Esophagus muscularis mucosa (tissue), 4 donors: ENCODE data around the gene PPM1D. TPM values are rescaled to one million over a fixed set of nuclear protein-coding genes. Genes with fewer than 3 reads are reported as not detected.
A peak's percentile ranks its signal among the peaks of the same experiment; 100 is the strongest.
"Not testable (repeated sequence)": the region's sequence is repeated elsewhere in the genome, so short reads cannot be mapped to it uniquely, and the experiment has no call there.

Experiments
- DNase-seq: peaks from one replicate; pipeline ENCODE4 v3.0.0-alpha.2; 2017; ENCODE audit errors: extremely low spot score
- H3K27ac ChIP-seq, 4 donors: fragments of 200-600 bp; sonication (generic); replicated peaks in 1 of 4; 1 replicate in 3 of 4; 2 replicates in 1 of 4; pipeline ENCODE4 v1.5.1; 2016 to 2019; ENCODE audit warnings: mild to moderate bottlenecking in 1 of 4
- H3K27me3 ChIP-seq, 4 donors: fragments of 200-600 bp; sonication (generic); one replicate each; pipeline versions ENCODE4 v1.5.1 to v1.6.0; 2016 to 2019
- H3K36me3 ChIP-seq, 4 donors: fragments of 200-600 bp; sonication (generic); one replicate each; pipeline ENCODE4 v1.5.1; 2016 to 2019
- H3K4me1 ChIP-seq, 4 donors: fragments of 200-600 bp; sonication (generic); one replicate each; pipeline ENCODE4 v1.5.1; 2016 to 2019
- H3K4me3 ChIP-seq, 4 donors: fragments of 200-600 bp; sonication (generic); 1 replicate in 2 of 4; 2 replicates in 2 of 4; pipeline ENCODE4 v1.5.1; 2016 to 2019; ENCODE audit warnings: mild to moderate bottlenecking in 4 of 4, moderate library complexity in 1 of 4
- H3K9me3 ChIP-seq, 4 donors: fragments of 200-600 bp; sonication (generic); 1 replicate in 3 of 4; 2 replicates in 1 of 4; pipeline ENCODE4 v1.5.1; 2016 to 2019
- CTCF ChIP-seq, 3 experiments: fragments of 200-600 bp in 2 of 3; fragments of 450-650 bp in 1 of 3; sonication (generic) in 2 of 3; IDR thresholded peaks; one replicate each; pipeline ENCODE4 v1.5.1; 2017 to 2019; ENCODE audit warnings: antibody characterized with exemption in 3 of 3, mild to moderate bottlenecking in 2 of 3, moderate library complexity in 1 of 3
- EP300 ChIP-seq: sonication (generic); formaldehyde crosslinking; IDR thresholded peaks from one replicate; pipeline ENCODE4 v1.6.1; 2017; ENCODE audit warnings: antibody characterized with exemption
- POLR2A ChIP-seq: fragments of 450-650 bp; IDR thresholded peaks from one replicate; pipeline ENCODE4 v1.6.1; 2017; ENCODE audit warnings: antibody characterized with exemption, moderate library complexity, mild to moderate bottlenecking, low read depth
- POLR2AphosphoS5 ChIP-seq, 2 donors: sonication (generic); formaldehyde crosslinking; IDR thresholded peaks; one replicate each; pipeline ENCODE4 v1.6.1; 2017; ENCODE audit warnings: antibody characterized with exemption in 2 of 2
- WGBS: methylation state at CpG from one replicate; pipeline ENCODE4 v1.1.5; 2018; 5-methylcytosine and 5-hydroxymethylcytosine counted together
- intact Hi-C: fragments of 100-400 bp; cut with DNase I; formaldehyde crosslinking; loops from one replicate; pipeline ENCODE4 v1.15.1; 2023
- total RNA-seq, 4 donors: library from RNA; depleted of rRNA; stranded (reverse); fragments of >200 nt; gene quantifications; one replicate each; pipeline versions ENCODE4 v1.1.0 to v1.2.1, GENCODE V29; 2016

PPM1D gene
- total RNA-seq, 4 donors from 2014 or later = 7.9 to 18.9 (median 13.0) TPM

GRCh38 chr17:60604686-60605334, 4.8 kb downstream of the PPM1D start:
- DNase-seq = no peak
- WGBS = 75% methylated on average over 5 of the region's 5 CpGs
- H3K4me3 ChIP-seq = no peak overlapping the region
- peak; percentile 45 to 49 for TF ChIP-seq POLR2AphosphoS5 (IDR thresholded peaks at IDR 0.05)
- TF ChIP-seq POLR2A = no peak
- peak overlapping the region; percentile 64 to 99 (median 68) for H3K27ac ChIP-seq
- H3K4me1 ChIP-seq = peaks cover 31 to 61% (median 57%) of the 10 kb centered on the region in 4 donors
- H3K27me3 ChIP-seq = no peaks in the 10 kb centered on the region
- H3K36me3 ChIP-seq = no peaks in the 10 kb centered on the region
- H3K9me3 ChIP-seq = no peaks in the 10 kb centered on the region
- intact Hi-C loops = no loop called here

GRCh38 chr17:60606036-60606435, 6.0 kb downstream of the PPM1D start:
- Histone ChIP-seq H3K9me3 (no peaks in the 10 kb centered on the region), H3K27ac (peak overlapping the region; percentile 64 to 99 (median 68)), H3K4me3 (no peak overlapping the region), H3K36me3 (no peaks in the 10 kb centered on the region), H3K4me1 (peaks cover 43 to 71% (median 69%) of the 10 kb centered on the region in 4 donors), H3K27me3 (no peaks in the 10 kb centered on the region)
- TF ChIP-seq POLR2AphosphoS5 (IDR thresholded peaks at IDR 0.05) = no peak
- no peak for TF ChIP-seq CTCF (IDR thresholded peaks at IDR 0.05)
- no peak for TF ChIP-seq POLR2A
- no peak for TF ChIP-seq EP300
- no peak for DNase-seq
- intact Hi-C loops = no loop called here

GRCh38 chr17:60610473-60610872, 10.5 kb downstream of the PPM1D start:
- Histone ChIP-seq H3K4me1 (peaks cover 27 to 75% (median 68%) of the 10 kb centered on the region in 4 donors), H3K36me3 (peaks cover 0 to 4% (median 0%) of the 10 kb centered on the region in 4 donors), H3K27ac (no peak overlapping the region), H3K9me3 (no peaks in the 10 kb centered on the region), H3K4me3 (no peak overlapping the region), H3K27me3 (no peaks in the 10 kb centered on the region)
- DNase-seq = no peak
- WGBS = 61% methylated on average over 2 of the region's 2 CpGs
- intact Hi-C loops = no loop called here
- TF ChIP-seq EP300 (no peak), POLR2AphosphoS5 (IDR thresholded peaks at IDR 0.05) (no peak), CTCF (IDR thresholded peaks at IDR 0.05) (no peak), POLR2A (no peak)

GRCh38 chr17:60611321-60611720, 11.3 kb downstream of the PPM1D start:
- intact Hi-C loops, H3K36me3 ChIP-seq, H3K27me3 ChIP-seq, H3K27ac ChIP-seq, H3K4me3 ChIP-seq, DNase-seq, H3K9me3 ChIP-seq: not testable (repeated sequence)
- 90% methylated on average over 5 of the region's 5 CpGs for WGBS
- H3K4me1 ChIP-seq = peaks cover 24 to 75% (median 70%) of the 10 kb centered on the region in 4 donors

GRCh38 chr17:60613325-60613724, 13.3 kb downstream of the PPM1D start:
- peaks cover 0 to 11% (median 6%) of the 10 kb centered on the region in 4 donors for H3K36me3 ChIP-seq
- no peak overlapping the region for H3K27ac ChIP-seq
- no peaks in the 10 kb centered on the region for H3K27me3 ChIP-seq
- no peaks in the 10 kb centered on the region for H3K9me3 ChIP-seq
- TF ChIP-seq POLR2A (no peak), POLR2AphosphoS5 (IDR thresholded peaks at IDR 0.05) (no peak), CTCF (IDR thresholded peaks at IDR 0.05) (no peak), EP300 (no peak)
- 93% methylated on average over 13 of the region's 19 CpGs for WGBS
- H3K4me3 ChIP-seq = no peak overlapping the region
- no peak for DNase-seq
- H3K4me1 ChIP-seq = peaks cover 18 to 77% (median 63%) of the 10 kb centered on the region in 4 donors
- intact Hi-C loops = no loop called here

GRCh38 chr17:60613796-60614195, 13.8 kb downstream of the PPM1D start:
- H3K4me3 ChIP-seq, H3K9me3 ChIP-seq, DNase-seq, H3K27ac ChIP-seq, intact Hi-C loops, H3K27me3 ChIP-seq: not testable (repeated sequence)
- Histone ChIP-seq H3K4me1 (peaks cover 18 to 81% (median 64%) of the 10 kb centered on the region in 4 donors), H3K36me3 (peaks cover 0 to 11% (median 6%) of the 10 kb centered on the region in 4 donors)
- WGBS = 97% methylated on average over 15 of the region's 20 CpGs

- H3K9me3 ChIP-seq, H3K4me3 ChIP-seq, H3K27ac ChIP-seq, DNase-seq, H3K27me3 ChIP-seq, intact Hi-C loops: not testable (repeated sequence)
- Histone ChIP-seq H3K36me3 (peaks cover 0 to 11% (median 6%) of the 10 kb centered on the region in 4 donors), H3K4me1 (peaks cover 22 to 81% (median 68%) of the 10 kb centered on the region in 4 donors)
- WGBS = 53% methylated on average over 3 of the region's 3 CpGs
Observed at GRCh38 chr17:60614247-60614646, 14.3 kb downstream of the PPM1D start.
